H1 (cell line): Measurements from ENCODE around the gene LDLRAD3.

ENCODE experiments used
- BRCA1 ChIP-seq: IDR thresholded peaks from 2 replicates; pipeline ENCODE4 v1.6.1; 2012; ENCODE audit warnings: low read depth, low read length, improper control_type of control experiment
- EP300 ChIP-seq, 2 experiments: IDR thresholded peaks; 1 replicate in 1 of 2; 2 replicates in 1 of 2; pipeline ENCODE4 v1.6.1; 2011 to 2012; ENCODE audit warnings: low read depth in 2 of 2, low read length in 2 of 2, mild to moderate bottlenecking in 2 of 2, borderline replicate concordance in 1 of 2, inconsistent platforms in 1 of 2, moderate library complexity in 1 of 2
- KDM1A ChIP-seq: fragments of 200-600, 300-600 bp; sonication (generic); IDR thresholded peaks from 2 replicates; pipeline ENCODE4 v1.7.1; 2016; ENCODE audit warnings: mild to moderate bottlenecking, low read length, borderline replicate concordance
- MAFK ChIP-seq: IDR thresholded peaks from 2 replicates; pipeline ENCODE4 v1.6.1; 2012; ENCODE audit warnings: low read depth, mild to moderate bottlenecking, improper control_type of control experiment, low read length
- POLR2A ChIP-seq, 2 experiments: IDR thresholded peaks; 1 replicate in 1 of 2; 2 replicates in 1 of 2; pipeline ENCODE4 v1.6.1; 2011; ENCODE audit warnings: low read depth in 2 of 2, low read length in 2 of 2, mild to moderate bottlenecking in 2 of 2; ENCODE audit errors: control extremely low read depth in 1 of 2
- RNF2 ChIP-seq: fragments of 200-900, 300-1000 bp; sonication (generic); IDR thresholded peaks from 2 replicates; pipeline ENCODE4 v1.7.1; 2016; ENCODE audit warnings: borderline replicate concordance, low read depth, mild to moderate bottlenecking, antibody characterized with exemption, low read length; ENCODE audit not compliant: poor library complexity, severe bottlenecking; ENCODE audit errors: missing control alignments
- ZNF274 ChIP-seq: IDR thresholded peaks from 2 replicates; pipeline ENCODE4 v1.7.0; 2012; ENCODE audit warnings: low read length, borderline replicate concordance; ENCODE audit errors: extremely low read depth
- TF ChIP-seq, protein P1 (sequence below), 3 experiments: IDR thresholded peaks; 1 replicate in 2 of 3; 2 replicates in 1 of 3; pipeline versions ENCODE4 v1.5.1 to v1.6.1; 2011; ENCODE audit warnings: low read length in 3 of 3, mild to moderate bottlenecking in 3 of 3, inconsistent platforms in 2 of 3, low read depth in 1 of 3, moderate library complexity in 1 of 3; ENCODE audit not compliant: insufficient read depth in 1 of 3; ENCODE audit errors: control extremely low read depth in 1 of 3
- TF ChIP-seq, protein P2 (sequence below): IDR thresholded peaks from 2 replicates; pipeline ENCODE4 v1.6.1; 2012; ENCODE audit warnings: inconsistent platforms

DNA sequence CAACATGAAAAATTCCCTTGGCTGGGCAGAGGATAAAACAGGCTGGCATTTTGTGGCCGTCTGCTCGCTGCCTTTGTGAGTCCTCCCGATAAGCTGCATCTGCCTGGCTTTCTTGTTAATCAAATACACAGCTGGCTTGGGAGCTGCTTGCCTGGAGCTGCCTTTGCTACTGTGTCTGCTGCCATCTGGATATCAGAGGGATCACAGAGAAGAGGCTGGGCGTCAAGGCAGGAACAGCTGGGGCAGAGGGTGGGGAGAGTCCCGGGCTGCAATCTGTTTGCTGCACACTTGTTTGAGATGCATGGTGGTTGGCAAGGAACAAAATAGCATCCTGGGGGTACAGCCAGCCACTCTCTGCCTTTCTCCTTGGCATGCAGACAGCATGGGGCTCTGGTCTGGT, 309.4 kb downstream of the LDLRAD3 start:
- TF ChIP-seq, protein P1, sequence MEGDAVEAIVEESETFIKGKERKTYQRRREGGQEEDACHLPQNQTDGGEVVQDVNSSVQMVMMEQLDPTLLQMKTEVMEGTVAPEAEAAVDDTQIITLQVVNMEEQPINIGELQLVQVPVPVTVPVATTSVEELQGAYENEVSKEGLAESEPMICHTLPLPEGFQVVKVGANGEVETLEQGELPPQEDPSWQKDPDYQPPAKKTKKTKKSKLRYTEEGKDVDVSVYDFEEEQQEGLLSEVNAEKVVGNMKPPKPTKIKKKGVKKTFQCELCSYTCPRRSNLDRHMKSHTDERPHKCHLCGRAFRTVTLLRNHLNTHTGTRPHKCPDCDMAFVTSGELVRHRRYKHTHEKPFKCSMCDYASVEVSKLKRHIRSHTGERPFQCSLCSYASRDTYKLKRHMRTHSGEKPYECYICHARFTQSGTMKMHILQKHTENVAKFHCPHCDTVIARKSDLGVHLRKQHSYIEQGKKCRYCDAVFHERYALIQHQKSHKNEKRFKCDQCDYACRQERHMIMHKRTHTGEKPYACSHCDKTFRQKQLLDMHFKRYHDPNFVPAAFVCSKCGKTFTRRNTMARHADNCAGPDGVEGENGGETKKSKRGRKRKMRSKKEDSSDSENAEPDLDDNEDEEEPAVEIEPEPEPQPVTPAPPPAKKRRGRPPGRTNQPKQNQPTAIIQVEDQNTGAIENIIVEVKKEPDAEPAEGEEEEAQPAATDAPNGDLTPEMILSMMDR (IDR thresholded peaks at IDR 0.05; ENCODE audit: control extremely low read depth in 1 of 3, insufficient read depth in 1 of 3, low read depth in 1 of 3, low read length in 3 of 3), result no peak
- TF ChIP-seq BRCA1 (no peak), MAFK (no peak), EP300 (IDR thresholded peaks at IDR 0.05; ENCODE audit: borderline replicate concordance in 1 of 2, low read depth in 2 of 2, low read length in 2 of 2) (no peak), ZNF274 (no peak), POLR2A (IDR thresholded peaks at IDR 0.05; ENCODE audit: control extremely low read depth in 1 of 2, low read depth in 2 of 2, low read length in 2 of 2) (no peak), KDM1A (no peak), RNF2 (no peak)
- TF ChIP-seq, protein P2, sequence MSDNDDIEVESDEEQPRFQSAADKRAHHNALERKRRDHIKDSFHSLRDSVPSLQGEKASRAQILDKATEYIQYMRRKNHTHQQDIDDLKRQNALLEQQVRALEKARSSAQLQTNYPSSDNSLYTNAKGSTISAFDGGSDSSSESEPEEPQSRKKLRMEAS, result no peak
